ENCODE results near the gene SHMT1. TPM values are rescaled to one million over a fixed set of nuclear protein-coding genes. Genes with fewer than 3 reads are reported as not detected.
"Not testable (repeated sequence)": the region's sequence is repeated elsewhere in the genome, so short reads cannot be mapped to it uniquely, and the experiment has no call there.

Gene SHMT1
- 83.3 and 108 TPM in 2 replicates for total RNA-seq (2014; rRNA removed; shearing (Covaris generic); ENCODE audit: low replicate concordance)

- in situ Hi-C loops (cut with HindIII; ENCODE audit: low pct_unique_long_range_greater_than_20kb, low sequenced_read_pairs), result no loop called here
- peak; percentile 85 for DNase-seq (ENCODE audit: low read depth)
Observed at GRCh38 chr17:18363101-18364049, at the start of gene SHMT1. Gene SHMT1, minus strand, starts transcription at chr17:18363550. Its CDS starts 7,569 bp downstream, at chr17:18355981.

- in situ Hi-C loops (cut with HindIII; ENCODE audit: low pct_unique_long_range_greater_than_20kb, low sequenced_read_pairs), result not testable (repeated sequence)
Observed at GRCh38 chr17:18412001-18412538, 48.7 kb upstream of the SHMT1 start.

GRCh38 chr17:18411377-18411864 is 48.1 kb upstream of the SHMT1 start:
- peak; percentile 74 for DNase-seq (ENCODE audit: low read depth)
- in situ Hi-C loops (cut with HindIII; ENCODE audit: low pct_unique_long_range_greater_than_20kb, low sequenced_read_pairs), result not testable (repeated sequence)

More at GRCh38 chr17:18412001-18412538, 48.7 kb upstream of the SHMT1 start:
- not testable (repeated sequence) for DNase-seq (ENCODE audit: low read depth)

GRCh38 chr17:18410736-18411135 is 47.4 kb upstream of the SHMT1 start:
- peak; percentile 19 for DNase-seq (ENCODE audit: low read depth)
- in situ Hi-C loops (cut with HindIII; ENCODE audit: low pct_unique_long_range_greater_than_20kb, low sequenced_read_pairs), result not testable (repeated sequence)

GRCh38 chr17:18409321-18409720 is 46.0 kb upstream of the SHMT1 start:
- peak; percentile 38 for DNase-seq (ENCODE audit: low read depth)

GRCh38 chr17:18408906-18409305 is 45.6 kb upstream of the SHMT1 start:
- in situ Hi-C loops (cut with HindIII; ENCODE audit: low pct_unique_long_range_greater_than_20kb, low sequenced_read_pairs), result not testable (repeated sequence)
- DNase-seq (ENCODE audit: low read depth), result peak; percentile 15

More at GRCh38 chr17:18409321-18409720, 46.0 kb upstream of the SHMT1 start:
- in situ Hi-C loops (cut with HindIII; ENCODE audit: low pct_unique_long_range_greater_than_20kb, low sequenced_read_pairs), result not testable (repeated sequence)

- in situ Hi-C loops (cut with HindIII; ENCODE audit: low pct_unique_long_range_greater_than_20kb, low sequenced_read_pairs); DNase-seq (ENCODE audit: low read depth): not testable (repeated sequence)
Observed at GRCh38 chr17:18403604-18404003, 40.3 kb upstream of the SHMT1 start.

GRCh38 chr17:18403166-18403565 is 39.8 kb upstream of the SHMT1 start:
- in situ Hi-C loops (cut with HindIII; ENCODE audit: low pct_unique_long_range_greater_than_20kb, low sequenced_read_pairs); DNase-seq (ENCODE audit: low read depth): not testable (repeated sequence)

- DNase-seq (ENCODE audit: low read depth); in situ Hi-C loops (cut with HindIII; ENCODE audit: low pct_unique_long_range_greater_than_20kb, low sequenced_read_pairs): not testable (repeated sequence)
Observed at GRCh38 chr17:18401872-18402590, 38.7 kb upstream of the SHMT1 start.

- DNase-seq (ENCODE audit: low read depth), result not testable (repeated sequence)
Observed at GRCh38 chr17:18388728-18389127, 25.4 kb upstream of the SHMT1 start.

GRCh38 chr17:18388266-18388665 is 24.9 kb upstream of the SHMT1 start:
- DNase-seq (ENCODE audit: low read depth); in situ Hi-C loops (cut with HindIII; ENCODE audit: low pct_unique_long_range_greater_than_20kb, low sequenced_read_pairs): not testable (repeated sequence)

More at GRCh38 chr17:18388728-18389127, 25.4 kb upstream of the SHMT1 start:
- in situ Hi-C loops (cut with HindIII; ENCODE audit: low pct_unique_long_range_greater_than_20kb, low sequenced_read_pairs), result not testable (repeated sequence)

GRCh38 chr17:18387583-18387982 is 24.2 kb upstream of the SHMT1 start:
- DNase-seq (ENCODE audit: low read depth); in situ Hi-C loops (cut with HindIII; ENCODE audit: low pct_unique_long_range_greater_than_20kb, low sequenced_read_pairs): not testable (repeated sequence)

- in situ Hi-C loops (cut with HindIII; ENCODE audit: low pct_unique_long_range_greater_than_20kb, low sequenced_read_pairs); DNase-seq (ENCODE audit: low read depth): not testable (repeated sequence)
Observed at GRCh38 chr17:18384271-18384670, 20.9 kb upstream of the SHMT1 start.

GRCh38 chr17:18383079-18383481 is 19.7 kb upstream of the SHMT1 start:
- DNase-seq (ENCODE audit: low read depth); in situ Hi-C loops (cut with HindIII; ENCODE audit: low pct_unique_long_range_greater_than_20kb, low sequenced_read_pairs): not testable (repeated sequence)

- no peak for DNase-seq (ENCODE audit: low read depth)
- in situ Hi-C loops (cut with HindIII; ENCODE audit: low pct_unique_long_range_greater_than_20kb, low sequenced_read_pairs), result no loop called here
Observed at GRCh38 chr17:18382441-18383078, 19.2 kb upstream of the SHMT1 start.

- no peak for DNase-seq (ENCODE audit: low read depth)
- in situ Hi-C loops (cut with HindIII; ENCODE audit: low pct_unique_long_range_greater_than_20kb, low sequenced_read_pairs), result no loop called here
Observed at GRCh38 chr17:18381953-18382245, 18.5 kb upstream of the SHMT1 start.

GRCh38 chr17:18381158-18381952 is 18.0 kb upstream of the SHMT1 start:
- DNase-seq (ENCODE audit: low read depth), result no peak
- in situ Hi-C loops (cut with HindIII; ENCODE audit: low pct_unique_long_range_greater_than_20kb, low sequenced_read_pairs), result no loop called here
